HG03378 (cell line): ENCODE data around the gene ZCCHC18.

Experiments
- ATAC-seq: cut with Tn5 transposase; IDR thresholded peaks from one replicate; pipeline ENCODE4 v1.9.1; 2021; ENCODE audit warnings: mild to moderate bottlenecking, moderate library complexity; ENCODE audit not compliant: unreplicated experiment

ZCCHC18 gene

GRCh38 chrX:104130808-104131207 is 18.5 kb downstream of the ZCCHC18 start:
- no peak for ATAC-seq

- ATAC-seq: no peak
Measured at GRCh38 chrX:104134583-104135261, 22.4 kb downstream of the ZCCHC18 start.

DNA sequence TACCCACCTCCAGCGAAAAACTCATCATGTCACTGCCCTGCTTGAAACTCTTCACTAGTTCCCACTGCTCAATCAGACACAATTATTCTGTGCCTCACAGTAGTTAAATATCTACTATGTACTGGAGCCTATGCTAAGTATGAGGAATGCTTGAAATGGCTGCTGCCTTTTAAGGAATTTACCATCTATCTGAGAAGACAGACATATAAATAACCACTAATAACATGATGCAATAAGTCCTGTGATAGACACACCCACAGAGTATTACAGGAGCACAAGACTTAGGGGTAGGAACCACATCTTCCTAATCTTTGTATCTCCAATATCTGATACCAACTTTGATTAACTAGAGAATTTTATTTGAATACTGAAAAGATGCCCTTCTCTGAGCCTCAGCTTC is 23.4 kb downstream of the ZCCHC18 start:
- ATAC-seq: no peak

GRCh38 chrX:104136241-104137019 is 24.1 kb downstream of the ZCCHC18 start:
- ATAC-seq: peak; percentile 90

DNA sequence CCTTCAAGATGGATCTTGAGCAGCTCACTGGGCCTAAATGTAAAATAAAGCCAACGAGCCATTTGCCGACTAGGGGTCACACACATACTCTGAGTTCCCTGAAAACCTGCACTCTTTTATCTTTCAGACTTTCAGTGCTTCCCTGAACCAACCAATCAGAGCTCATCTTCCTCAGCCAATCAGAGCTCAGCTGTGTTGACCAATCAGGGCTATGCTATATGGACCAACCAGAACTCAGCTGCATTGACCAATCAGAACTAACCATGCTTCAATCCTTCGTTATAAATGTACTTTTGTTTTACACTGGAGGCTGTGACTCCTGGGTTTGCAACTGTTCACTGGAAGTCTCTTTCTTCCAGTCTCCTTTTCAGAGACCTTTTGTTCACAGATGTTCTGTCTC is 25.2 kb downstream of the ZCCHC18 start:
- ATAC-seq: no peak

GRCh38 chrX:104141087-104141760 is 28.9 kb downstream of the ZCCHC18 start:
- ATAC-seq: no peak

- no peak for ATAC-seq
Measured at GRCh38 chrX:104151037-104151436, 38.7 kb downstream of the ZCCHC18 start.

DNA sequence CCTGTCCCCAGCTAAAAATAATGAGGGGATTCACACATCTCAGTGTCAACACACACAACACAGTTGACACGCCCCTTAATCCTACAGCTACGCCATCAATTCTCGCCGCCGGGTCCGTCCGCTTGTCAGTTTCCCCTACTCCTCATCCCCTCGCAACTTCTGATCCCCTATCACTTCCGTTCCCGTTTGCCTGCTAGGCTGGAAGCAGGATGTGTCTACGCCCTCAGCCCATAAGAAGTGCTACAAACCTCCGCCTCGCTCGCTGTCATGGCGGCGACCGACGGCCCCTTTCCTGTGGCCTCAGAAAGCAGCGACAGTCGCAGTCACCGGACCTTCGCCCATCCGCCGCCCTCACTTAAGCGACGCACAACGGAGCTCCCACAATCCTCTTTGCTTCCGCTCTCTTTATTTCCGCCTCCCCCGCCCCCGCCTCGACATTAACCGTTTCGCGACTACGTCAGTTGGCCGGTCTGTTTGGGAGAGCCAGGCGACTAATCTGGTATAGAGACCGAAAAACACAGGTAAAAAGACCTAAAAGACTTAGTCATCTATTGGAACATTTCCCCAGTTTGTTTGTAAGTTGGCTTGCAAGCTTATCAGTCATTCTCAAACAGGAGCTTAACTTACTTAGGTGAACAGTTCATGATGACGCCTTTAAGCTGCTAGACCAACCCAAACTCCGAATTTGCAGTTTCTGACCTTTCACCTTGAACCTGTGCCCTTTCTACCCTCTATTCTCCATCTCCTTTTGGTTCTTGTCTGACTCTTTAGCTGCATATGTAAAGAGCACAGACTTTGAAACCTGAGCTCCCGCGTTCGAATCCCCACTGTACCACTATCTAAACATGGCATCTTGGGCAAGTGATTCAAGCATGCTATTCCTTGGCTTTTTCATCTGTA is 44.6 kb downstream of the ZCCHC18 start, which contains the start of gene SLC25A53:
Gene SLC25A53, minus strand, starts transcription at position 380 of the 900 bp plus-strand sequence. CDS start 51,752 bp downstream, outside the sequence.
- peak; percentile 89 for ATAC-seq
